SW480 (cell line): Measurements from ENCODE around the gene IMPA2.
A peak's percentile ranks its signal among the peaks of the same experiment; 100 is the strongest.
"Not testable (repeated sequence)": the region's sequence is repeated elsewhere in the genome, so short reads cannot be mapped to it uniquely, and the experiment has no call there.

Experiments used
- DNase-seq: peaks from one replicate; pipeline ENCODE4 v3.0.0-alpha.2; 2016; ENCODE audit warnings: low spot score

Gene IMPA2

GRCh38 chr18:12029786-12030584 lies 48.7 kb downstream of the IMPA2 start:
- no peak for DNase-seq

GRCh38 chr18:12030670-12031069 lies 49.4 kb downstream of the IMPA2 start:
- no peak for DNase-seq

- no peak for DNase-seq
These were observed 49.9 kb downstream of the IMPA2 start for GRCh38 chr18:12031181-12031580.

- DNase-seq: no peak
These were observed 50.5 kb downstream of the IMPA2 start for GRCh38 chr18:12031846-12032245.

DNA sequence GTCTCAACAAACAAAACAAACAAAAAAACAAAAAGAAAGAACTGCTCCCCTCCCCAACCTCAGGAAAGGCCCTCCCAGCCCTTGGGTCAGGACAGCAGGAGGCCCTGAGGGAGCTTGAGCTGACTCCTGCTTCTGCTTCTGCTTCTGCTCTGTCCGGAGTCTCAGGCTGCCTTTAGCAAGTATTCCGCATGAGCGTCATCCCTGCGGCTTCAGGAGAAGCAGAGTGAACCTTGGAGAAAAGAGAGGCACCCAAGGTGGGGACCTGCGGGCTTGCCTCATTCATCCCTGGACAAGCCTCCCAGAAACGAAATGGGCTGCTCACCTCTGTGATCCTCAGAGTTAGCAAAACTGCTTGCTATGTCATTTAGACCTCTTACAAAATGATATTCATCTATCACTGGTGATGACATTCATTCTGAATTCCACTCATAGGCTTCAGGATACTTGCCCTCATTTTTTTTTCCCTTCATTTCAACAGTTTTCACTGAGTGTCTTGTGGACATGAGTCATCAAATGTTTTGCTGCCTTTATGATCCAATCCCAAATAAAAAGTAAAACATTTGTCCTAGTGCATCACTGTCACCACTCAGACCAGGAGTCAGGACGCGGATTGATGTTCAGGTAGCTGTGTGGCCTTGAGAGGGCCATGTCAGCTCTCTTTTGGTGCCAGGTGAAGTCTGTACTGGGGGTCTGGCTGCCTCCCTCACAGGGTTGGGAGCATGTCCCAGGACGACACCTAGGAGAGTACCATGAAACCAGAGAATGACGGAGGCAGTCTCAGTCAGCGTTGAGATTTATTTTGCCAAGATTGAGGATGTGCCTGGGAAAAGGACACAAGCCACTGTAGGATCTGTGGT lies 51.7 kb downstream of the IMPA2 start:
- DNase-seq: no peak

DNA sequence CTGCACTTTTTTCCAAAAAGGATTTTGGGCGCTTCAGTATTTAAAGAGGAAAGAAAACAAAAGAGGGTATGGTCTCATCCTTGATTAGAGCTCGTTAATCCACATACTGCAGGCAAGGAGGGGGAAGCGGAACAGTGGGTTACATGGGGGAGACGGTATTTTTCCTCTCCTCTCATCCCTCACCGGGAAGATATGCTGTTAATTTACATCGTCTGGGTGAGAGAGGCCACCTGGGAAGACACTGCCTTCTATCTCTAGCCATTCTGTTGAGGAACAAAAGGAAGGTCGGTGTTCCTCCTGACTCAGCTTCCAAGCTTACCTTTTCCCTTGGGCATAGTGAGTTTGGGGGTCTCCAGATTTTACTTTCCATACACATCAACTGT lies 52.3 kb downstream of the IMPA2 start:
- DNase-seq: no peak

DNA sequence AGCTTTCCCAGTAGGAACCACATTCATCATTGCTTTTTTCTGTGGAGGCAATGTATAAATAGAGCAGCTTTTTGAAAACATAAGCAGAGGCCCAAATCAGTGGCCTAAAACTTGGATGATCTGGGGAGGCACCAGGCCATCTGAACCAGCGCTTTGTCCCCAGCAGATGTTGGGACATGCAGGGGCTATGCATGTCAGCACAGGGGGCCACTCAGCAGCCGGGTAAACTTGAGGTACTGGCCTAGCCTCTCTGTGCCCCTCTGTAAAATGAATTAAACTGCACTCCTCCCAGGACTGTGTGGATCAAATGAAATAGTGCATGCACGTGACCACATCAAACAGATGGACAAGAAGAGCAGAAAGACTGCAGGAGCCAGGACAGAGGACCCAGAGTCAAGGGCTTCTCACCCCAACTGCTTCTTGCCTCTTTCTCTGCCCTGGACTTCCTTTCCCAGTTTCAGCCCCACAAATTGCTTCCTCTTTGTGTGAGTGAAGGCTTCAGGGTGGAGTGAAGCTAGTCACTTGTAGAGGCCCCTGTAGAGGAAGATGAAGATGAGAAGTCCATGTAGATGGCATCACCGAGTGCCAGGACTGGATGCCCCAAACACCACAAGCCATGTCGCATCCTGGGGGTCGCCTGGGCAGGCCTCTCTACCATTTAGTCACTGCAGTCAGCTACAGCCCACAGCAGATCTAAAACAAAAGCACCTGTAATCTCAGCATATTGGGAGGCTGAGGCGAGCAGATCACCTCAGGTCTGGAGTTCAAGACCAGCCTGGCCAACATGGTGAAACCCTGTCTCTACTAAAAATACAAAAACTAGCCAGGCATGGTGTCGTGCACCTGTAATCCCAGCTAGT lies 53.2 kb downstream of the IMPA2 start:
- DNase-seq: no peak

DNA sequence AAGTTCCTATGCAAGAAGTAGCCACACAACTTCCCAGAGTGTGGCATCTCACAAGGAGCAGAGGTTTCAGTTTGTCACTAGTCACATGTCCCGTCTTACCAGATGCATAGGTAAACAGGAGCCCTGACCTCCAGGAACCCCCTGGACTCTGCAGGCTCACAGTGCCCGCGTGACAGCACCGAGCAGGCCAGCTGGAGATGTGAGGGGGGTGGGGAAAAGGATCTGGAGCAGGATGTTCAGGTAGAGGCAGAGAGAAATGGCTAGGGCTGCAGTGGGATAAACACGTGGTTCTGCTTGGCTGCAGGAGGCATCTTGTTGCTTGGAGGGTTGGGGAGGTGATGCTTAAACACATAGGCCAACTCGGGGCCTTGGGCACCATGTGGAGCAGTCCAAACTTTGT lies 54.2 kb downstream of the IMPA2 start:
- DNase-seq: no peak

GRCh38 chr18:12036201-12036751 lies 55.0 kb downstream of the IMPA2 start:
- DNase-seq: no peak

- DNase-seq: no peak
These were observed 56.9 kb downstream of the IMPA2 start for GRCh38 chr18:12038082-12038638.

- peak; percentile 82 for DNase-seq
These were observed 57.6 kb downstream of the IMPA2 start for GRCh38 chr18:12038639-12039539.

DNA sequence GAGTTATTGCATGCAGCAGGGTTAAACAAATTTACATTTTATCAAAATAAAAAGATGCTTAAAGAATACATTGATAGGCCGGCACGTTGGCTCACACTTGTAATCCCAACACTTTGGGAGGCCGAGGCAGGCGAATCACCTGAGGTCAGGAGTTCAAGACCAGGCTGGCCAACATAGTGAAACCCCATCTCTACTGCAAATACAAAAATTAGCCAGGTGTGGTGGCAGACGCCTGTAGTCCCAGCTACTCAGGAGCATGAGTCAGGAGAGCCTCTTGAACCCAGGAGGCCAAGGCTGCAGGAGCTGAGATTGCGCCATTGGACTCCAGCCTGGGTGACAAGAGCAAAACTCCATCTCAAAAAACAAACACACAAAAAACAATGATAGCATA lies 58.2 kb downstream of the IMPA2 start:
- not testable (repeated sequence) for DNase-seq

DNA sequence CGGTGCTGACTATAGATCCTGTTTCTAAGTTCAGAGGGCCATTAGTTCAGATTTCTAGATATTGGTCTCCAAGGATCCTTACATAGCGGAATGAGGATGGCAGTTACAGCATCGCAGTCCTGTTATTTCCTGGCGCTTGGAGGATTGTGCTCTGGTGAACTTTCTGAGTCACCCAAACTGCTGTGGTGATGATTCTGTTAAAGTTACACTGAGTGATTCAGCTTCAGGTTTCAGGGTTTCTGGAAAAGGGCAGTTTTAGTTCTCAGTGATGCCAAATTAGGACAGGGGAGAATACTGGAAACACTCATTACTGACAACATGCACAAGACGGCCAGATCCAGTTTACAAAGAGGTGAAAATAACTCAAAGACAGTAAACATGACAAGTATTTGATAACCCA lies 60.3 kb downstream of the IMPA2 start:
- no peak for DNase-seq

- no peak for DNase-seq
These were observed 62.5 kb downstream of the IMPA2 start for GRCh38 chr18:12043811-12044210.

DNA sequence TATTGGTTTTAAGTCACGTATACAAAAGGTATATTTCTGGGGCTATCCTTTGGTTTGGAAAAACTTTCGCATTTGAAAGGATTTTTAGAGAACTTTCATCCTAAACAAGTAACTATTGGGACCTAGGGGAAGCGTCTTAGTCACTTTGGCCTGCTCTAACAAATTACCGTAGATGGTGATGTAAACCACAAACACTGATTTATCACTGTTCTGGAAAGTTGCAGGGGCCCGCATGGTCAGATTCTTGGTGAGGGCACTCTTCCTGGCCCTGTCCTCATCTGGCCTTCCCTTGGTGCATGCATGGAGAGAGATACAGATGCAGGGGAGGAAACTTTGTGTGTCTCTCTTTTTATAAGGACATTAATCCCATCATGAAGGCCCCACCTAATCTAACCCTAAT lies 63.3 kb downstream of the IMPA2 start:
- DNase-seq: no peak

DNA sequence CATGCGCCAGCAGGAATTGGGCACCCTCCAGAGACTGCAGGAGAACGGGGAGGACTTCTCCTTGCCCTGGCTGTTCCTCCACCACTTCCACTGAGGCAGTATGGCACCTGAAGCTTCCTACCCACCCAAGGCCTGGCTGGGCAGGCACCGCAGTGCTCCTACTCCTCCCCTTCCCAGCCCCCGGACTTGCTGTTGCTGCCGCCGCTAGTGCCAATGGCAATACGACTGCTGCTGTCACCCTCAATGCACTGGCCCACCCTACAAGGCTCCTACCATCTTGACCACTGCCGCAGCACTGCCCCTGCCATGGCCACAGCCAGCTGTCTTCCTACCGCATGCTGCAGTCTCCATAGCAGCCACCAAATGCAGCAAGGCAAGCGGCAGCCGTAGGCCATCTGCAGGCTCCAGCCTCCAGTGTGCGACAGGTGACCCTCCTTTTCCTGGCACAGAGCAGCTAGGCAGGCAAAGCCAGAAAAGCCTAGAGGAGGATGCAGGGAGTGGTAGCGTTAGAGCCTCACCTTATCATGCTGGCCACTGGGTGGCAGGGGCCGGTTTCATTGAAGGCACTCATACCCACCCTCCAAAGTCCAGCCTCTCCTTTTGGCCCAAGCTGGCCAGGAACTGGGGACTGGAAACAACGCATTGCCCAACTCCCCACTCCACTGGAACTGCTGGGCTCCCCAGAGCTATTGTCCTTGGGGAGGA lies 64.9 kb downstream of the IMPA2 start:
- no peak for DNase-seq

DNA sequence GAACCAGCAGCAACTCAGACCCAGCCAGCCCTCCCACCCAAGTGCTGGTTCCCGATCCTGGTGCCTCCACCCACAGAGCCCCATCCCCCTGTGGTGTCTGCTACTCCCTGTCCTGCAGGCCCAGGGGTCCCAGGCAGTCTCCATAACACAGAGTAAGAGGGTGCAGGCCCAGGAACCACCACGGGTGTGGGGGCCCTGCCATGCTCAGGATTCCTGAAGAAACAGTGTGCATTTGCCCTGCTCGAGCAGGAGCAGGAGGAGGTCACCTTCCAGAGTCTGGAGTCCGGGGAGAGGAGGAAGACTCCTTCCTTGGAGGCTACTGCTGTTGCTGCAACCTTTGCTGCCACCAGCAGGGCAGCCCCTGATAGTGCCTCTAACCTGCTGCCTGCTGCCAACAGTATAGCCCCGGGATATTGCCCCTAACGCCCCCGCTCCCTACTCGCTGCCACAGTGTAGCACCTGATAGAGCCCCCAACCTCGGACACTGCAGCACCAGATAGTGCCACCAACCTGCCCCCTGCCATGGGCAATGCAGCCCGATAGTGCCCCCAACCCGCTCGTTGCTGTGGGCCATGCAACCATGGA lies 65.5 kb downstream of the IMPA2 start:
- no peak for DNase-seq

DNA sequence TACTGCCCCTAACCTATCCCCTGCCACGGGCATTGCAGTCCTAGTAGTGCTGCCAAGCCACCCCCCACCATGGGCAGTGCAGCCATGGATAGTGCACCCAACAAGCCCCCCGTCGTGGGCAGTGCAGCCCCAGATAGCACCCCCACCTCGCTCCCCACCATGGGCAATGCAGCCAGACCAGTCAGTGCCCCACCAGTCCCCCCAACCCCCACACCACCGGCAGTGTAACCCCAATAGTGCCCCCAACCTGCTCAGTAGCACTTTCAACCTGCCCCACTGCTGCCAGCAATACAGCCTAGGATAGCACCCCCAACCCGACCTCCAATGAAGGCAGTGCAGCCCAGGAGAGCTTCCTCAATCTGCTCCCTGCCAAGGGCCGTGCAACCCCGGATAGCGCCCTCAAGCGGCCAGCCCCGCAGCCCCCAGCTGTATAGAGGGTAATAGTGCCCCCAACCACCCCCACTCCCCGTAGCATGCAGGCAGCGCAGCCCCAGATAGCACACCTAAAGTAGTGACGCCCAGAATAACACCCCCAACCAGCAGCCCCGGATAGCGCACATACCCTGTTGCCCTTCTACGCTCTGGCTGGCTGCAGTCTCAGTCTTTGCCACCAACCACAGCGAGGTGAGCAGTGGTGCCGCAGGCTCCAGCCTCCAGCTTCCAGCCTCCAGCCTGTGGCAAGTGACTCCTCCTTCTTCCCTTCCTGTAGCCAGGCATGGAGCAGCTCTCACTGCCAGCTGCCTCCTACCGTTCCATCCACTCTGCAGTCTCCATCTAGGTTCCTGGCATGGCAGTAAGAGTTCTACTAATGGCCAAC lies 66.9 kb downstream of the IMPA2 start:
- no peak for DNase-seq

GRCh38 chr18:12048827-12049175 lies 67.5 kb downstream of the IMPA2 start:
- DNase-seq: peak; percentile 31
